Neural crest cell (in vitro differentiated cells): Measurements from ENCODE around the gene PCSK5. TPM values are rescaled to one million over a fixed set of nuclear protein-coding genes. Genes with fewer than 3 reads are reported as not detected.

Source experiments
- DNase-seq: peaks from one replicate; pipeline ENCODE4 v3.0.0; 2021; ENCODE audit warnings: low read depth, mixed read lengths, low spot score
- H3K27ac Mint-ChIP-seq: one replicate; pipeline ENCODE4 v1.8.0; 2021; ENCODE audit warnings: mild to moderate bottlenecking, mixed read lengths; ENCODE audit not compliant: unreplicated experiment
- H3K27me3 Mint-ChIP-seq: 2 replicates; pipeline ENCODE4 v1.8.0; 2021; ENCODE audit warnings: low read depth, mild to moderate bottlenecking, mixed read lengths
- H3K36me3 Mint-ChIP-seq: 2 replicates; pipeline ENCODE4 v1.8.0; 2021; ENCODE audit warnings: low read depth, mild to moderate bottlenecking, mixed read lengths
- H3K4me1 Mint-ChIP-seq: 2 replicates; pipeline ENCODE4 v1.8.0; 2021; ENCODE audit warnings: mixed read lengths
- H3K4me3 Mint-ChIP-seq: one replicate; pipeline ENCODE4 v1.8.0; 2021; ENCODE audit warnings: mild to moderate bottlenecking, mixed read lengths
- H3K9me3 Mint-ChIP-seq: 2 replicates; pipeline ENCODE4 v1.8.0; 2021; ENCODE audit warnings: mixed read lengths
- CTCF ChIP-seq: fragments of 200-600 bp; sonication (generic); conservative IDR thresholded peaks from 2 replicates; pipeline ENCODE4 v1.5.0; 2021; ENCODE audit warnings: antibody characterized with exemption, mild to moderate bottlenecking
- total RNA-seq: library from RNA; stranded (reverse); gene quantifications from 2 replicates; pipeline ENCODE4 v1.2.1, GENCODE V29; 2021

Gene PCSK5
- total RNA-seq, 1 donor from 2014 or later: 3.1 TPM

- no peak for DNase-seq
- H3K36me3 Mint-ChIP-seq: no peaks in the 10 kb centered on the region
- no peak for TF ChIP-seq CTCF
- H3K4me1 Mint-ChIP-seq: peaks cover 7% of the 10 kb centered on the region
- H3K27ac Mint-ChIP-seq: no peak overlapping the region
- no peak overlapping the region for H3K4me3 Mint-ChIP-seq
- peaks cover 2% of the 10 kb centered on the region for H3K9me3 Mint-ChIP-seq
- no peaks in the 10 kb centered on the region for H3K27me3 Mint-ChIP-seq
Measured at GRCh38 chr9:75876999-75877640, 13.4 kb upstream of the PCSK5 start.

GRCh38 chr9:75878488-75878860 lies 12.0 kb upstream of the PCSK5 start:
- no peak for TF ChIP-seq CTCF
- Mint-ChIP-seq H3K36me3 (no peaks in the 10 kb centered on the region), H3K27me3 (no peaks in the 10 kb centered on the region), H3K4me3 (no peak overlapping the region), H3K27ac (no peak overlapping the region), H3K4me1 (peaks cover 7% of the 10 kb centered on the region), H3K9me3 (peaks cover 2% of the 10 kb centered on the region)
- no peak for DNase-seq

- H3K4me3 Mint-ChIP-seq: no peak overlapping the region
Measured at GRCh38 chr9:75880618-75881017, 9.9 kb upstream of the PCSK5 start.

GRCh38 chr9:75881761-75882160 lies 8.7 kb upstream of the PCSK5 start:
- no peaks in the 10 kb centered on the region for H3K27me3 Mint-ChIP-seq
- H3K9me3 Mint-ChIP-seq: peaks cover 2% of the 10 kb centered on the region
- TF ChIP-seq CTCF: no peak
- no peak overlapping the region for H3K4me3 Mint-ChIP-seq
- H3K36me3 Mint-ChIP-seq: no peaks in the 10 kb centered on the region
- peaks cover 7% of the 10 kb centered on the region for H3K4me1 Mint-ChIP-seq
- no peak overlapping the region for H3K27ac Mint-ChIP-seq
- DNase-seq: no peak

More at GRCh38 chr9:75880618-75881017, 9.9 kb upstream of the PCSK5 start:
- no peaks in the 10 kb centered on the region for H3K36me3 Mint-ChIP-seq
- H3K27me3 Mint-ChIP-seq: no peaks in the 10 kb centered on the region
- no peak overlapping the region for H3K27ac Mint-ChIP-seq
- H3K4me1 Mint-ChIP-seq: peaks cover 7% of the 10 kb centered on the region
- TF ChIP-seq CTCF: no peak
- peaks cover 2% of the 10 kb centered on the region for H3K9me3 Mint-ChIP-seq
- DNase-seq: no peak

- no peak for DNase-seq
- no peak overlapping the region for H3K27ac Mint-ChIP-seq
- TF ChIP-seq CTCF: no peak
- peaks cover 17% of the 10 kb centered on the region for H3K27me3 Mint-ChIP-seq
- no peaks in the 10 kb centered on the region for H3K36me3 Mint-ChIP-seq
- H3K4me3 Mint-ChIP-seq: no peak overlapping the region
- H3K4me1 Mint-ChIP-seq: peaks cover 12% of the 10 kb centered on the region
- no peaks in the 10 kb centered on the region for H3K9me3 Mint-ChIP-seq
Measured at GRCh38 chr9:75885652-75886051, 4.8 kb upstream of the PCSK5 start.
